Ovary (tissue), 9 donors: ENCODE data around the gene MAPK13. TPM values are rescaled to one million over a fixed set of nuclear protein-coding genes. Genes with fewer than 3 reads are reported as not detected.

Experiments
- DNase-seq, 5 donors: peaks; one replicate each; pipeline ENCODE4 v3.0.0-alpha.2; 2019 to 2020
- H3K27ac ChIP-seq, 2 donors: fragments of 200-600 bp; one replicate each; pipeline versions ENCODE4 v1.5.1 to v1.8.0; 2019 to 2022
- H3K27me3 ChIP-seq: fragments of 200-600 bp; one replicate; pipeline ENCODE4 v1.8.0; 2022
- H3K36me3 ChIP-seq: fragments of 200-600 bp; sonication (generic); one replicate; pipeline ENCODE4 v1.5.1; 2019
- H3K4me1 ChIP-seq: one replicate; pipeline ENCODE4 v1.8.1; 2013; ENCODE audit warnings: mild to moderate bottlenecking, moderate library complexity; ENCODE audit not compliant: insufficient read depth
- H3K4me3 ChIP-seq: fragments of 200-600 bp; sonication (generic); one replicate; pipeline ENCODE4 v1.5.1; 2017
- H3K9me3 ChIP-seq, 2 donors: fragments of 200-600 bp in 1 of 2; sonication (generic) in 1 of 2; one replicate each; pipeline versions ENCODE4 v1.5.1 to v1.8.1; 2013 to 2019; ENCODE audit warnings: mild to moderate bottlenecking in 1 of 2, moderate library complexity in 1 of 2
- CTCF ChIP-seq, 3 donors: fragments of 450-650 bp in 2 of 3; fragments of 200-600 bp in 1 of 3; IDR thresholded peaks; one replicate each; pipeline versions ENCODE4 v1.5.1 to v1.8.0; 2016 to 2022; ENCODE audit warnings: antibody characterized with exemption in 3 of 3, mild to moderate bottlenecking in 1 of 3
- EP300 ChIP-seq: sonication (generic); formaldehyde crosslinking; IDR thresholded peaks from one replicate; pipeline ENCODE4 v1.6.1; 2017; ENCODE audit warnings: antibody characterized with exemption
- POLR2A ChIP-seq: fragments of 450-650 bp; IDR thresholded peaks from one replicate; pipeline ENCODE4 v1.6.1; 2017; ENCODE audit warnings: antibody characterized with exemption, mild to moderate bottlenecking, moderate library complexity
- WGBS, 3 donors: extraction: QIAGEN DNeasy Blood & Tissue Kit in 1 of 3; methylation state at CpG; one replicate each; pipeline versions ENCODE4 v1.1.5 to v1.1.7; 2013 to 2017; 5-methylcytosine and 5-hydroxymethylcytosine counted together
- intact Hi-C, 4 donors: fragments of 100-400 bp; cut with DNase I; formaldehyde crosslinking; loops; one replicate each; pipeline versions ENCODE4 v1.11.0 to v1.15.1; 2022 to 2023
- polyA plus RNA-seq, 2 donors: library from polyadenylated mRNA; stranded (reverse); fragments of 200-250 nt in 1 of 2; fragments of 350-450 nt in 1 of 2; fragmentation: Illumina TruSeq in 1 of 2; extraction: RNeasy Lipid Tissue Mini Kit (QIAGEN cat#74804) in 1 of 2; gene quantifications; one replicate each; pipeline ENCODE4 v1.2.3, GENCODE V29; 2013 to 2014
- total RNA-seq, 7 donors: library from RNA; depleted of rRNA in 2 of 7; stranded (reverse); fragments of >200 nt in 2 of 7; fragmentation: NEBNext Ultra II Directional in 3 of 7; extraction: Animal tissue kit (Norgen Biotek cat#: 25700) in 3 of 7; gene quantifications; one replicate each; pipeline versions ENCODE4 v1.1.0 to v1.2.4, GENCODE V29; 2016 to 2023
- donor health status: DM: no; HTN: no; CAD: no; lungs with moderate emphysema.
- donor health status: DM: no; HTN: no; CAD: no.
- donor health status: Bipolar disorder and iron deficiency.
- donor health status: DM: yes; HTN: yes; CAD: no.
- donor health status: DM: no; HTN: no; CAD: no.
- donor health status: DM: yes; HTN: yes; CAD: no.

MAPK13 gene
- total and polyA plus RNA-seq, 9 donors: 3.3 to 15.6 (median 6.2) TPM

- Histone ChIP-seq H3K4me1 (no peaks in the 10 kb centered on the region), H3K4me3 (no peak overlapping the region), H3K9me3 (no peaks in the 10 kb centered on the region), H3K27me3 (no peaks in the 10 kb centered on the region), H3K27ac (no peak overlapping the region), H3K36me3 (no peaks in the 10 kb centered on the region)
- no peak for DNase-seq
- intact Hi-C loops: no loop called here
- 92 to 99% (median 98%) methylated on average over 2 of the region's 2 CpGs for WGBS, 3 donors
- TF ChIP-seq CTCF (IDR thresholded peaks at IDR 0.05): no peak
- TF ChIP-seq EP300: no peak
- no peak for TF ChIP-seq POLR2A
Measured at GRCh38 chr6:36169023-36170007, 39.0 kb downstream of the MAPK13 start.

- intact Hi-C loops: no loop called here
- Histone ChIP-seq H3K27me3 (no peaks in the 10 kb centered on the region), H3K9me3 (no peaks in the 10 kb centered on the region), H3K36me3 (no peaks in the 10 kb centered on the region), H3K4me1 (no peaks in the 10 kb centered on the region), H3K4me3 (no peak overlapping the region), H3K27ac (no peak overlapping the region)
- 96 to 98% (median 96%) methylated on average over 2 of the region's 2 CpGs for WGBS, 3 donors
- DNase-seq: no peak
- no peak for TF ChIP-seq POLR2A
- TF ChIP-seq CTCF (IDR thresholded peaks at IDR 0.05): no peak
- no peak for TF ChIP-seq EP300
Measured at GRCh38 chr6:36170704-36171103, 40.4 kb downstream of the MAPK13 start.

GRCh38 chr6:36171573-36171972, 41.3 kb downstream of the MAPK13 start:
- no peak for DNase-seq
- H3K4me3 ChIP-seq: no peak overlapping the region
- no peak for TF ChIP-seq CTCF (IDR thresholded peaks at IDR 0.05)
- no peak for TF ChIP-seq EP300
- TF ChIP-seq POLR2A: no peak
- intact Hi-C loops: no loop called here
- no peaks in the 10 kb centered on the region for H3K27me3 ChIP-seq
- no peaks in the 10 kb centered on the region for H3K9me3 ChIP-seq
- no peaks in the 10 kb centered on the region for H3K4me1 ChIP-seq
- WGBS, 3 donors: 83 to 88% (median 85%) methylated on average over 2 of the region's 2 CpGs
- no peak overlapping the region for H3K27ac ChIP-seq
- H3K36me3 ChIP-seq: no peaks in the 10 kb centered on the region

GRCh38 chr6:36177166-36177565, 46.9 kb downstream of the MAPK13 start:
- H3K36me3 ChIP-seq: no peaks in the 10 kb centered on the region
- TF ChIP-seq CTCF (IDR thresholded peaks at IDR 0.05) (no peak), EP300 (no peak), POLR2A (no peak)
- H3K4me3 ChIP-seq: no peak overlapping the region
- H3K9me3 ChIP-seq: no peaks in the 10 kb centered on the region
- intact Hi-C loops: no loop called here
- H3K27me3 ChIP-seq: no peaks in the 10 kb centered on the region
- H3K27ac ChIP-seq: no peak overlapping the region
- no peaks in the 10 kb centered on the region for H3K4me1 ChIP-seq
- DNase-seq: no peak
